Measurements from ENCODE around the gene SYNE4. TPM values are rescaled to one million over a fixed set of nuclear protein-coding genes. Genes with fewer than 3 reads are reported as not detected.

The SYNE4 gene
- total RNA-seq, 4 donors from 2014 or later = 0.24 to 1.7 TPM; not detected in 2

DNA sequence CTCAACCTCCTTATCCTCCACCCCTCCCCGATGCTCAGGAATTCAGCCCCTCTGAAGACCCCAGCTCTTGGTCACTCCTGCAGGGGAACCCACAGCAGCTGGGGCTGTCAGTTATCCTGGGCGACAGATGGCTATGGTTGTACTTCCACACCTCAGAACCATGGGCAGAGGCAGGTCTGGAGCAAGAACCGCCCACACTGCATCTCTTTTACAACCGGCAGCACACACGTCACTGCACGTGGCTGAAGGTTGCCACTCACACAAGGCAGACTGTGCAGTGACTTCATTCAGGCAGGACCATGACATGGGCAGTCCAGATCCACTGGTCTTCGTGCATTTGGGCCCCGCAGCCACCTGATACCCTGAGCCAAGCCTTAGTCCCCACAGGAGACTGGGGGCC is 35.1 kb downstream of the SYNE4 start:
- Histone ChIP-seq H3K27me3 (no peaks in the 10 kb centered on the region), H3K4me1 (no peaks in the 10 kb centered on the region), H3K9me3 (no peaks in the 10 kb centered on the region), H3K27ac (no peak overlapping the region), H3K36me3 (no peaks in the 10 kb centered on the region), H3K4me3 (no peak overlapping the region)
- TF ChIP-seq, protein P1, sequence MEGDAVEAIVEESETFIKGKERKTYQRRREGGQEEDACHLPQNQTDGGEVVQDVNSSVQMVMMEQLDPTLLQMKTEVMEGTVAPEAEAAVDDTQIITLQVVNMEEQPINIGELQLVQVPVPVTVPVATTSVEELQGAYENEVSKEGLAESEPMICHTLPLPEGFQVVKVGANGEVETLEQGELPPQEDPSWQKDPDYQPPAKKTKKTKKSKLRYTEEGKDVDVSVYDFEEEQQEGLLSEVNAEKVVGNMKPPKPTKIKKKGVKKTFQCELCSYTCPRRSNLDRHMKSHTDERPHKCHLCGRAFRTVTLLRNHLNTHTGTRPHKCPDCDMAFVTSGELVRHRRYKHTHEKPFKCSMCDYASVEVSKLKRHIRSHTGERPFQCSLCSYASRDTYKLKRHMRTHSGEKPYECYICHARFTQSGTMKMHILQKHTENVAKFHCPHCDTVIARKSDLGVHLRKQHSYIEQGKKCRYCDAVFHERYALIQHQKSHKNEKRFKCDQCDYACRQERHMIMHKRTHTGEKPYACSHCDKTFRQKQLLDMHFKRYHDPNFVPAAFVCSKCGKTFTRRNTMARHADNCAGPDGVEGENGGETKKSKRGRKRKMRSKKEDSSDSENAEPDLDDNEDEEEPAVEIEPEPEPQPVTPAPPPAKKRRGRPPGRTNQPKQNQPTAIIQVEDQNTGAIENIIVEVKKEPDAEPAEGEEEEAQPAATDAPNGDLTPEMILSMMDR (IDR thresholded peaks at IDR 0.05) = no peak
- TF ChIP-seq POLR2A (IDR thresholded peaks at IDR 0.05) = no peak
- intact Hi-C loops (cut with DNase I; ENCODE audit: low total_unique reads) = no loop called here
- no peak for DNase-seq

- peaks cover 0 to 3% of the 10 kb centered on the region in 2 donors for H3K27me3 ChIP-seq
- no peak for DNase-seq
- H3K9me3 ChIP-seq = no peaks in the 10 kb centered on the region
- H3K27ac ChIP-seq = no peak overlapping the region
- no peaks in the 10 kb centered on the region for H3K4me1 ChIP-seq
- intact Hi-C loops (cut with DNase I; ENCODE audit: low total_unique reads) = no loop called here
- TF ChIP-seq POLR2A (IDR thresholded peaks at IDR 0.05) = no peak
- TF ChIP-seq, protein P1 (IDR thresholded peaks at IDR 0.05) = no peak
- H3K4me3 ChIP-seq = no peak overlapping the region
- no peaks in the 10 kb centered on the region for H3K36me3 ChIP-seq
Observed at GRCh38 chr19:35966771-35967170, 41.8 kb downstream of the SYNE4 start.

GRCh38 chr19:35963514-35963913 is 45.1 kb downstream of the SYNE4 start:
- peaks cover 0 to 10% of the 10 kb centered on the region in 2 donors for H3K4me1 ChIP-seq
- intact Hi-C loops (cut with DNase I; ENCODE audit: low total_unique reads) = no loop called here
- H3K36me3 ChIP-seq = no peaks in the 10 kb centered on the region
- no peaks in the 10 kb centered on the region for H3K9me3 ChIP-seq
- H3K27me3 ChIP-seq = peaks cover 12 to 20% of the 10 kb centered on the region in 2 donors
- no peak for DNase-seq
- H3K4me3 ChIP-seq = no peak overlapping the region
- TF ChIP-seq, protein P1 (IDR thresholded peaks at IDR 0.05) = no peak
- no peak for TF ChIP-seq POLR2A (IDR thresholded peaks at IDR 0.05)
- no peak overlapping the region for H3K27ac ChIP-seq

GRCh38 chr19:35960432-35960972 is 48.1 kb downstream of the SYNE4 start:
- no peak for DNase-seq
- no peaks in the 10 kb centered on the region for H3K36me3 ChIP-seq
- TF ChIP-seq, protein P1 (IDR thresholded peaks at IDR 0.05) = no peak
- TF ChIP-seq POLR2A (IDR thresholded peaks at IDR 0.05) = no peak
- H3K27me3 ChIP-seq = peaks cover 12 to 20% of the 10 kb centered on the region in 2 donors
- no peaks in the 10 kb centered on the region for H3K9me3 ChIP-seq
- intact Hi-C loops (cut with DNase I; ENCODE audit: low total_unique reads) = no loop called here
- peaks cover 0 to 10% of the 10 kb centered on the region in 2 donors for H3K4me1 ChIP-seq
- H3K27ac ChIP-seq = no peak overlapping the region
- no peak overlapping the region for H3K4me3 ChIP-seq

DNA sequence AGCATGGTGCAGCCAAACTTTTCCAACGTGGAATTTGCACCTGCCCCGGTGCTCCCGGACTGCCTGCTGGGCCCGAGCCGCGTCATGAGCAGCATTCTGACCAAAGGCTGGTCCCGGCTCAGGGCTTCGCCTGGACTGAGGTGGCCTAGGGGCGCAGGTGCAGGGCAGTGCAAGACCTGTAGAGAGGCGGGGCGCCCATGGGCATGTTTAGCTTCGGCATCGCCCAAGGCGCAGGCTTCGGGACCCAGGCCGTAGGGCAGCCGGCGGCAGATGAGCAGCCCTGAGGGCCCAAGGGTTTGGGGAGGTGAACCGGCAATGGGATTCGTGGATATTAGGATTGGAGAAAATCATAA is 48.7 kb downstream of the SYNE4 start:
- no peak for DNase-seq
- Histone ChIP-seq H3K27me3 (peaks cover 12 to 20% of the 10 kb centered on the region in 2 donors), H3K4me3 (no peak overlapping the region)

More for the DNA sequence above, 48.7 kb downstream of the SYNE4 start:
- TF ChIP-seq, protein P1 (IDR thresholded peaks at IDR 0.05) = no peak
- TF ChIP-seq POLR2A (IDR thresholded peaks at IDR 0.05) = no peak
- intact Hi-C loops (cut with DNase I; ENCODE audit: low total_unique reads) = no loop called here
- Histone ChIP-seq H3K36me3 (no peaks in the 10 kb centered on the region), H3K27ac (no peak overlapping the region), H3K4me1 (peaks cover 0 to 10% of the 10 kb centered on the region in 2 donors), H3K9me3 (no peaks in the 10 kb centered on the region)

Data from uterus (tissue), 4 donors.